IMR-90 (cell line): ENCODE data around the gene ABCC10. TPM values are rescaled to one million over a fixed set of nuclear protein-coding genes. Genes with fewer than 3 reads are reported as not detected.
A peak's percentile ranks its signal among the peaks of the same experiment; 100 is the strongest.

Experiments used
- ATAC-seq: fragments of 200-7000 bp; cut with Tn5 transposase; 2 replicates; pipeline ENCODE4 v1.9.1; 2020; ENCODE audit warnings: low read depth, mild to moderate bottlenecking, moderate library complexity
- BruUV-seq: library from RNA; stranded (reverse); fragments of 400-500 nt; replicated peaks from 2 replicates; lab custom pipeline; 2021; lab: Mats Ljungman, UMichigan
- CTCF ChIA-PET: fragments of 300-600 bp; formaldehyde crosslinking; extraction: SDS; loops from one replicate; lab custom pipeline; 2021; ENCODE audit warnings: antibody characterized with exemption; lab: Yijun Ruan, JAX
- POLR2A ChIA-PET: fragments of 300-600 bp; sonication (Branson Sonifier 250); formaldehyde crosslinking; loops from one replicate; lab custom pipeline; 2022; ENCODE audit warnings: antibody characterized with exemption; ENCODE audit not compliant: unreplicated experiment; lab: Charles Lee
- DNase-seq: peaks from one replicate; pipeline ENCODE4 v3.0.0; 2013
- H2AFZ ChIP-seq: replicated peaks from 2 replicates; pipeline ENCODE3; 2013; ENCODE audit warnings: low read length, mild to moderate bottlenecking; ENCODE audit not compliant: poor library complexity
- H2AK5ac ChIP-seq: 2 replicates; pipeline ENCODE4 v1.6.1; 2013; ENCODE audit warnings: low read depth, low read length, inconsistent platforms
- H2AK9ac ChIP-seq: replicated peaks from 2 replicates; pipeline ENCODE3; 2013; ENCODE audit warnings: mild to moderate bottlenecking, low read depth, low read length, moderate library complexity; ENCODE audit not compliant: poor library complexity
- H2BK120ac ChIP-seq: 2 replicates; pipeline ENCODE4 v1.6.1; 2013; ENCODE audit warnings: low read depth, low read length, inconsistent platforms
- H2BK15ac ChIP-seq: 3 replicates; pipeline ENCODE4 v1.6.1; 2013; ENCODE audit warnings: low read depth, low read length, inconsistent platforms
- H2BK20ac ChIP-seq: 2 replicates; pipeline ENCODE4 v1.6.1; 2013; ENCODE audit warnings: low read depth, mild to moderate bottlenecking, inconsistent platforms, low read length, moderate library complexity
- H2BK5ac ChIP-seq: 2 replicates; pipeline ENCODE4 v1.6.1; 2013; ENCODE audit warnings: mild to moderate bottlenecking, low read depth, low read length, inconsistent platforms; ENCODE audit not compliant: poor library complexity, severe bottlenecking
- H3K14ac ChIP-seq: replicated peaks from 2 replicates; pipeline ENCODE4 v1.6.1; 2013; ENCODE audit warnings: low read depth, low read length, inconsistent platforms
- H3K18ac ChIP-seq: 2 replicates; pipeline ENCODE4 v1.6.1; 2013; ENCODE audit warnings: low read depth, low read length, control low read depth
- H3K23ac ChIP-seq: 2 replicates; pipeline ENCODE4 v1.6.1; 2013; ENCODE audit warnings: low read depth, low read length, inconsistent platforms
- H3K27ac ChIP-seq: 2 replicates; pipeline ENCODE4 v1.5.1; 2013; ENCODE audit warnings: mild to moderate bottlenecking, control low read depth, low read length; ENCODE audit not compliant: insufficient read depth
- H3K27me3 ChIP-seq: 2 replicates; pipeline ENCODE4 v1.6.1; 2013; ENCODE audit warnings: low read length; ENCODE audit not compliant: control insufficient read depth, insufficient read depth
- H3K36me3 ChIP-seq: 2 replicates; pipeline ENCODE4 v1.6.1; 2013; ENCODE audit warnings: low read length, mixed read lengths; ENCODE audit not compliant: control insufficient read depth, insufficient read depth
- H3K4ac ChIP-seq: 2 replicates; pipeline ENCODE4 v1.6.1; 2013; ENCODE audit warnings: low read depth, low read length, inconsistent platforms
- H3K4me1 ChIP-seq: 2 replicates; pipeline ENCODE4 v1.6.1; 2013; ENCODE audit warnings: low read length, mixed read lengths; ENCODE audit not compliant: control insufficient read depth, insufficient read depth
- H3K4me2 ChIP-seq: 2 replicates; pipeline ENCODE4 v1.6.1; 2013; ENCODE audit warnings: low read depth, mild to moderate bottlenecking, control low read depth, low read length, moderate library complexity
- H3K4me3 ChIP-seq: 2 replicates; pipeline ENCODE4 v1.5.1; 2013; ENCODE audit warnings: low read depth, mild to moderate bottlenecking, control low read depth, low read length, moderate library complexity; ENCODE audit not compliant: insufficient read depth
- H3K56ac ChIP-seq: 2 replicates; pipeline ENCODE4 v1.6.1; 2013; ENCODE audit warnings: low read length, inconsistent platforms; ENCODE audit not compliant: insufficient read depth; ENCODE audit errors: extremely low read depth
- H3K79me1 ChIP-seq, 2 experiments: 2 replicates each; pipeline ENCODE4 v1.6.1; 2013; ENCODE audit warnings: low read length in 2 of 2, inconsistent platforms in 1 of 2, low read depth in 1 of 2
- H3K9ac ChIP-seq: 2 replicates; pipeline ENCODE4 v1.6.1; 2013; ENCODE audit warnings: low read depth, low read length, control low read depth
- H3K9me1 ChIP-seq: 2 replicates; pipeline ENCODE4 v1.6.1; 2013; ENCODE audit warnings: low read length, inconsistent platforms; ENCODE audit not compliant: insufficient read depth
- H3K9me3 ChIP-seq: 2 replicates; pipeline ENCODE4 v1.6.1; 2013; ENCODE audit warnings: low read length; ENCODE audit not compliant: control insufficient read depth, insufficient read depth
- H4K20me1 ChIP-seq: 2 replicates; pipeline ENCODE4 v1.6.1; 2013; ENCODE audit warnings: low read length, inconsistent platforms; ENCODE audit not compliant: insufficient read depth
- H4K5ac ChIP-seq: 2 replicates; pipeline ENCODE4 v1.6.1; 2013; ENCODE audit warnings: mild to moderate bottlenecking, low read depth, low read length, control low read depth
- H4K8ac ChIP-seq, 2 experiments: 2 replicates each; pipeline ENCODE4 v1.6.1; 2013; ENCODE audit warnings: low read depth in 2 of 2, low read length in 2 of 2, control low read depth in 1 of 2, inconsistent platforms in 1 of 2
- H4K91ac ChIP-seq: 2 replicates; pipeline ENCODE4 v1.6.1; 2013; ENCODE audit warnings: low read depth, low read length, inconsistent platforms; ENCODE audit not compliant: insufficient read depth
- BHLHE40 ChIP-seq: fragments of 150-350 bp; IDR thresholded peaks from 2 replicates; pipeline ENCODE4 v1.6.1; 2016; ENCODE audit warnings: mild to moderate bottlenecking, low read depth, low read length
- CEBPB ChIP-seq: IDR thresholded peaks from 2 replicates; pipeline ENCODE4 v1.6.1; 2012; ENCODE audit warnings: low read depth, low read length, improper control_type of control experiment
- ELK1 ChIP-seq: fragments of 150-350 bp; IDR thresholded peaks from 2 replicates; pipeline ENCODE4 v1.6.1; 2016; ENCODE audit warnings: low read depth, mild to moderate bottlenecking, low read length, moderate library complexity, borderline replicate concordance
- FOS ChIP-seq: fragments of 150-350 bp; IDR thresholded peaks from 2 replicates; pipeline ENCODE4 v1.6.1; 2016; ENCODE audit warnings: low read depth, low read length
- MXI1 ChIP-seq: IDR thresholded peaks from 2 replicates; pipeline ENCODE4 v1.6.1; 2012; ENCODE audit warnings: low read depth, mild to moderate bottlenecking, low read length, moderate library complexity, borderline replicate concordance
- WGBS, 2 experiments: methylation state at CpG; one replicate each; pipeline versions ENCODE4 v1.1.5 to v1.1.7; 2013; ENCODE audit warnings: missing lambda C conversion rate in 2 of 2; ENCODE audit not compliant: insufficient read length in 1 of 2; ENCODE audit errors: extremely low coverage in 2 of 2; 5-methylcytosine and 5-hydroxymethylcytosine counted together
- dilution Hi-C: fragments of 300-500 bp; cut with HindIII; formaldehyde crosslinking; loops from one replicate; pipeline ENCODE4 v1.14.3; 2018; ENCODE audit warnings: low sequenced_read_pairs; ENCODE audit not compliant: unreplicated experiment
- in situ Hi-C: fragments of 300-500 bp; cut with MboI; formaldehyde crosslinking; loops from 3 replicates; pipeline ENCODE4 v1.14.3; 2019; ENCODE audit warnings: low sequenced_read_pairs, inconsistent platforms, mixed read lengths
- intact Hi-C: fragments of 100-400 bp; cut with micrococcal nuclease; formaldehyde crosslinking; loops from 2 replicates; pipeline ENCODE4 v1.10.0; 2022
- polyA plus RNA-seq, 3 experiments: library from polyadenylated mRNA; depleted of rRNA; stranded (reverse); fragments of >200 nt; gene quantifications; 2 replicates each; pipeline ENCODE4 v1.2.3, GENCODE V29; 2012; ENCODE audit warnings: low replicate concordance in 1 of 3
- total RNA-seq: library from RNA; depleted of rRNA; stranded (reverse); fragments of >200 nt; gene quantifications from 2 replicates; pipeline ENCODE4 v1.2.3, GENCODE V29; 2012

The ABCC10 gene
- total and polyA plus RNA-seq, 2 of the 4 experiments (the other 2 are of a cell fraction) = 7.0 to 26.3 TPM

- peak overlapping the region; percentile 92 for H2AK5ac ChIP-seq
- H3K79me1 ChIP-seq = peaks cover 27 to 83% of the 10 kb centered on the region in 2 experiments
- peak overlapping the region; percentile 10; the same call in 2 of the 3 replicates for H2BK15ac ChIP-seq
- H3K18ac ChIP-seq = peak overlapping the region; percentile 46
- H4K5ac ChIP-seq = peak overlapping the region; percentile 27
- H3K56ac ChIP-seq = no peak overlapping the region
- peaks cover 28% of the 10 kb centered on the region; the same call in 1 of the 2 replicates for H4K20me1 ChIP-seq
- H3K9me1 ChIP-seq = peaks cover 52% of the 10 kb centered on the region
- no peak overlapping the region for H3K4me3 ChIP-seq
- peak overlapping the region; percentile 81 for H2BK120ac ChIP-seq
- peak overlapping the region; percentile 83 for H3K14ac ChIP-seq
- no peaks in the 10 kb centered on the region for H3K9me3 ChIP-seq
- peak overlapping the region; percentile 76 for H2AFZ ChIP-seq
- H2AK9ac ChIP-seq = peak overlapping the region; percentile 97
- ChIA-PET CTCF (interaction anchor here (1.5 kb wide), 1 partner anchor 15 kb away, joined by 6 read pairs; no protein-coding TSS in a partner anchor), POLR2A (interaction anchor here (0.5 to 1.0 kb wide), 2 partner anchors 10 to 14 kb away, joined by 3 to 11 read pairs; no protein-coding TSS in a partner anchor)
- DNase-seq (peak; percentile 77), ATAC-seq (peak; percentile 79)
- H3K9ac ChIP-seq = peak overlapping the region; percentile 8; the same call in 1 of the 2 replicates
- TF ChIP-seq ELK1 (no peak), MXI1 (peak; percentile 87), CEBPB (no peak), BHLHE40 (0 out of 2 replicates have a peak, but pooled peaks have one; percentile 24), FOS (0 out of 2 replicates have a peak, but pooled peaks have one; percentile 27)
- H3K4me2 ChIP-seq = peak overlapping the region; percentile 83
- BruUV-seq = no TSS peak
- dilution Hi-C loops (no loop called here), intact Hi-C loops (loop anchor here (1.0 kb wide), 1 partner anchor 15 kb away; the partner anchor contains the start of gene TJAP1), in situ Hi-C loops (loop anchor here (5.0 to 10.0 kb wide), 2 partner anchors 47 to 235 kb away; no protein-coding TSS in a partner anchor)
- H3K36me3 ChIP-seq = no peaks in the 10 kb centered on the region; the same call in 1 of the 2 replicates
- H4K91ac ChIP-seq = peak overlapping the region; percentile 88
- no peaks in the 10 kb centered on the region for H3K27me3 ChIP-seq
- H3K23ac ChIP-seq = peak overlapping the region; percentile 14; the same call in 1 of the 2 replicates
- H4K8ac ChIP-seq = peak overlapping the region; percentile 44 to 65; a peak in 3 of 4 replicates
- 0% methylated on average over 4 of the region's 10 CpGs; no CpG with 5 or more reads in 1 of the 2 experiments for WGBS, 2 experiments
- H3K27ac ChIP-seq = peak overlapping the region; percentile 76
- peak overlapping the region; percentile 85 for H3K4ac ChIP-seq
- peak overlapping the region; percentile 89 for H2BK5ac ChIP-seq
- peaks cover 42% of the 10 kb centered on the region for H3K4me1 ChIP-seq
- H2BK20ac ChIP-seq = peak overlapping the region; percentile 80
These were observed 64.7 kb downstream of the ABCC10 start for GRCh38 chr6:43491750-43492661.
